Activated T-helper 17 cell treated with anti-CD3 and anti-CD28 coated beads, Interleukin-2, amount 50 U/mL, for 72 hours (primary cell): Measurements from ENCODE around the gene FALEC. TPM values are rescaled to one million over a fixed set of nuclear protein-coding genes. Genes with fewer than 3 reads are reported as not detected.

ENCODE experiments used
- ATAC-seq: fragments of 150-1000 bp; cut with Tn5 transposase; replicated peaks from 2 replicates; pipeline ENCODE4 v1.10.0; 2021; ENCODE audit warnings: mild to moderate bottlenecking, moderate library complexity
- H3K27ac Mint-ChIP-seq: one replicate; pipeline ENCODE4 v1.8.0; 2022; ENCODE audit warnings: mixed read lengths
- H3K27me3 Mint-ChIP-seq: one replicate; pipeline ENCODE4 v1.8.0; 2022; ENCODE audit warnings: mixed read lengths
- H3K36me3 Mint-ChIP-seq: one replicate; pipeline ENCODE4 v1.8.0; 2022; ENCODE audit warnings: low read depth, mild to moderate bottlenecking, mixed read lengths
- H3K4me1 Mint-ChIP-seq: one replicate; pipeline ENCODE4 v1.8.0; 2022; ENCODE audit warnings: mixed read lengths
- H3K4me3 Mint-ChIP-seq: one replicate; pipeline ENCODE4 v1.8.0; 2022; ENCODE audit warnings: mild to moderate bottlenecking, mixed read lengths
- H3K9me3 Mint-ChIP-seq: one replicate; pipeline ENCODE4 v1.8.0; 2022; ENCODE audit warnings: mixed read lengths
- total RNA-seq, 2 donors: library from RNA; stranded (reverse); gene quantifications; one replicate each; pipeline ENCODE4 v1.2.3, GENCODE V29; 2022

Gene FALEC
- total RNA-seq, 2 donors from 2014 or later, result 1.2 TPM; not detected in 1

- H3K9me3 Mint-ChIP-seq, result no peaks in the 10 kb centered on the region
- H3K27me3 Mint-ChIP-seq, result no peaks in the 10 kb centered on the region
- ATAC-seq, result no peak
- no peaks in the 10 kb centered on the region for H3K36me3 Mint-ChIP-seq
- H3K4me1 Mint-ChIP-seq, result peaks cover 10% of the 10 kb centered on the region
- H3K4me3 Mint-ChIP-seq, result no peak overlapping the region
- no peak overlapping the region for H3K27ac Mint-ChIP-seq
Observed at GRCh38 chr1:150555198-150555970, 39.8 kb downstream of the FALEC start.

- H3K4me1 Mint-ChIP-seq, result peaks cover 16% of the 10 kb centered on the region
- H3K4me3 Mint-ChIP-seq, result no peak overlapping the region
- ATAC-seq, result no peak
- no peak overlapping the region for H3K27ac Mint-ChIP-seq
- H3K27me3 Mint-ChIP-seq, result no peaks in the 10 kb centered on the region
- H3K9me3 Mint-ChIP-seq, result no peaks in the 10 kb centered on the region
- H3K36me3 Mint-ChIP-seq, result peaks cover 5% of the 10 kb centered on the region
Observed at GRCh38 chr1:150555971-150556865, 40.7 kb downstream of the FALEC start.

GRCh38 chr1:150557065-150557600 is 41.6 kb downstream of the FALEC start:
- Mint-ChIP-seq H3K27me3 (no peaks in the 10 kb centered on the region), H3K4me3 (no peak overlapping the region), H3K36me3 (peaks cover 14% of the 10 kb centered on the region), H3K4me1 (peaks cover 16% of the 10 kb centered on the region), H3K27ac (no peak overlapping the region), H3K9me3 (no peaks in the 10 kb centered on the region)
- no peak for ATAC-seq

GRCh38 chr1:150557813-150558212 is 42.3 kb downstream of the FALEC start:
- no peaks in the 10 kb centered on the region for H3K9me3 Mint-ChIP-seq
- no peak overlapping the region for H3K27ac Mint-ChIP-seq
- peaks cover 22% of the 10 kb centered on the region for H3K4me1 Mint-ChIP-seq
- H3K4me3 Mint-ChIP-seq, result no peak overlapping the region
- peaks cover 20% of the 10 kb centered on the region for H3K36me3 Mint-ChIP-seq
- no peak for ATAC-seq
- no peaks in the 10 kb centered on the region for H3K27me3 Mint-ChIP-seq

- H3K9me3 Mint-ChIP-seq, result no peaks in the 10 kb centered on the region
- no peak overlapping the region for H3K4me3 Mint-ChIP-seq
- peaks cover 25% of the 10 kb centered on the region for H3K36me3 Mint-ChIP-seq
- H3K27ac Mint-ChIP-seq, result no peak overlapping the region
- ATAC-seq, result no peak
- no peaks in the 10 kb centered on the region for H3K27me3 Mint-ChIP-seq
- peaks cover 27% of the 10 kb centered on the region for H3K4me1 Mint-ChIP-seq
Observed at GRCh38 chr1:150558303-150558704, 42.8 kb downstream of the FALEC start.

GRCh38 chr1:150558761-150559655 is 43.5 kb downstream of the FALEC start:
- Mint-ChIP-seq H3K4me1 (peaks cover 34% of the 10 kb centered on the region), H3K4me3 (no peak overlapping the region), H3K27me3 (no peaks in the 10 kb centered on the region), H3K36me3 (peaks cover 32% of the 10 kb centered on the region), H3K27ac (no peak overlapping the region), H3K9me3 (no peaks in the 10 kb centered on the region)
- ATAC-seq, result no peak

GRCh38 chr1:150559656-150560010 is 44.1 kb downstream of the FALEC start:
- Mint-ChIP-seq H3K36me3 (peaks cover 37% of the 10 kb centered on the region), H3K9me3 (no peaks in the 10 kb centered on the region), H3K4me3 (peak overlapping the region; percentile 98), H3K27ac (peak overlapping the region; percentile 95), H3K4me1 (peaks cover 37% of the 10 kb centered on the region), H3K27me3 (no peaks in the 10 kb centered on the region)
- no peak for ATAC-seq

GRCh38 chr1:150560011-150560438 is 44.5 kb downstream of the FALEC start:
- Mint-ChIP-seq H3K4me1 (peaks cover 41% of the 10 kb centered on the region), H3K27me3 (no peaks in the 10 kb centered on the region), H3K4me3 (peak overlapping the region; percentile 98), H3K9me3 (no peaks in the 10 kb centered on the region), H3K36me3 (peaks cover 37% of the 10 kb centered on the region), H3K27ac (peak overlapping the region; percentile 95)
- no peak for ATAC-seq

GRCh38 chr1:150560576-150561253 is 45.2 kb downstream of the FALEC start:
- peak; percentile 41 for ATAC-seq
- Mint-ChIP-seq H3K36me3 (peaks cover 38% of the 10 kb centered on the region), H3K4me3 (peak overlapping the region; percentile 98), H3K27ac (peak overlapping the region; percentile 95), H3K9me3 (no peaks in the 10 kb centered on the region), H3K4me1 (peaks cover 39% of the 10 kb centered on the region), H3K27me3 (no peaks in the 10 kb centered on the region)

- Mint-ChIP-seq H3K27me3 (no peaks in the 10 kb centered on the region), H3K36me3 (peaks cover 45% of the 10 kb centered on the region), H3K4me3 (peak overlapping the region; percentile 98), H3K9me3 (no peaks in the 10 kb centered on the region), H3K4me1 (peaks cover 38% of the 10 kb centered on the region), H3K27ac (peak overlapping the region; percentile 95)
- ATAC-seq, result peak; percentile 51
Observed at GRCh38 chr1:150561254-150561973, 45.9 kb downstream of the FALEC start.

- H3K9me3 Mint-ChIP-seq, result no peaks in the 10 kb centered on the region
- H3K36me3 Mint-ChIP-seq, result peaks cover 51% of the 10 kb centered on the region
- H3K4me3 Mint-ChIP-seq, result peak overlapping the region; percentile 98
- H3K27ac Mint-ChIP-seq, result peak overlapping the region; percentile 95
- peak; percentile 60 for ATAC-seq
- peaks cover 39% of the 10 kb centered on the region for H3K4me1 Mint-ChIP-seq
- no peaks in the 10 kb centered on the region for H3K27me3 Mint-ChIP-seq
Observed at GRCh38 chr1:150561974-150562445, 46.5 kb downstream of the FALEC start.

- Mint-ChIP-seq H3K27ac (peak overlapping the region; percentile 95), H3K4me3 (peak overlapping the region; percentile 98), H3K27me3 (no peaks in the 10 kb centered on the region), H3K9me3 (no peaks in the 10 kb centered on the region), H3K36me3 (peaks cover 58% of the 10 kb centered on the region), H3K4me1 (peaks cover 45% of the 10 kb centered on the region)
- ATAC-seq, result peak; percentile 42
Observed at GRCh38 chr1:150562446-150563339, 47.1 kb downstream of the FALEC start.
